HUES64 (cell line): ENCODE data around the gene REEP6.
A peak's percentile ranks its signal among the peaks of the same experiment; 100 is the strongest.
"Not testable (repeated sequence)": the region's sequence is repeated elsewhere in the genome, so short reads cannot be mapped to it uniquely, and the experiment has no call there.

Source experiments
- H3K27ac ChIP-seq: 2 replicates; pipeline ENCODE4 v1.7.0; 2013; ENCODE audit warnings: low read depth, low read length, inconsistent platforms
- H3K27me3 ChIP-seq: 2 replicates; pipeline ENCODE4 v1.6.1; 2013; ENCODE audit warnings: mild to moderate bottlenecking, low read length; ENCODE audit not compliant: insufficient read depth
- H3K36me3 ChIP-seq: 2 replicates; pipeline ENCODE4 v1.6.1; 2013; ENCODE audit warnings: mild to moderate bottlenecking, low read length; ENCODE audit not compliant: insufficient read depth
- H3K4me1 ChIP-seq: 2 replicates; pipeline ENCODE4 v1.6.1; 2013; ENCODE audit warnings: mild to moderate bottlenecking, low read length, moderate library complexity; ENCODE audit not compliant: insufficient read depth
- H3K4me3 ChIP-seq: 2 replicates; pipeline ENCODE4 v1.5.1; 2013; ENCODE audit warnings: mild to moderate bottlenecking, low read length, moderate library complexity
- H3K9ac ChIP-seq: 2 replicates; pipeline ENCODE4 v1.6.1; 2013; ENCODE audit warnings: mild to moderate bottlenecking, low read depth, low read length
- H3K9me3 ChIP-seq: 2 replicates; pipeline ENCODE4 v1.6.1; 2013; ENCODE audit warnings: low read depth, low read length; ENCODE audit not compliant: insufficient read depth
- WGBS: fragments of 150-250, 120-280 bp; methylation state at CpG from one replicate; pipeline ENCODE4 v1.1.7; 2013; ENCODE audit warnings: missing lambda C conversion rate; 5-methylcytosine and 5-hydroxymethylcytosine counted together

REEP6 gene

DNA sequence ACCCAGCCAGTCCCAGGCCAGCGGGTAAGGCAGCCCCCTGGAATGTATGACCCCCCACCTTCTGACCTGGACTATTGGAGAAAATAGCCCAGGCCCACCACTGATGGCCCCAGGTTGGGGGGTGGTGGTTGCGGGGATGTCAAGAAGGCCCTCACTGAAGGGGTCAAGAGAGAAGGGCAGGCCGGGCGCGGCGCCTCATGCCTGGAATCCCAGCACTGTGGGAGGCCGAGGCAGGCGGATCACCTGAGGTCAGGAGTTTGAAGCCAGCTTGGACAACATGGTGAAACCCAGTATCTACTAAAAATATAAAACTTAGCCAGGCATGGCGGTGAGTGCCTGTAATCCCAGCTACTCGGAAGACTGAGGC lies 23.3 kb downstream of the REEP6 start:
- H3K9ac ChIP-seq = no peak overlapping the region
- H3K36me3 ChIP-seq = no peaks in the 10 kb centered on the region
- H3K27me3 ChIP-seq = peaks cover 50% of the 10 kb centered on the region
- no peaks in the 10 kb centered on the region for H3K4me1 ChIP-seq
- no peaks in the 10 kb centered on the region for H3K9me3 ChIP-seq
- WGBS = 72% methylated on average over 10 of the region's 10 CpGs
- no peak overlapping the region for H3K27ac ChIP-seq
- H3K4me3 ChIP-seq = no peak overlapping the region

DNA sequence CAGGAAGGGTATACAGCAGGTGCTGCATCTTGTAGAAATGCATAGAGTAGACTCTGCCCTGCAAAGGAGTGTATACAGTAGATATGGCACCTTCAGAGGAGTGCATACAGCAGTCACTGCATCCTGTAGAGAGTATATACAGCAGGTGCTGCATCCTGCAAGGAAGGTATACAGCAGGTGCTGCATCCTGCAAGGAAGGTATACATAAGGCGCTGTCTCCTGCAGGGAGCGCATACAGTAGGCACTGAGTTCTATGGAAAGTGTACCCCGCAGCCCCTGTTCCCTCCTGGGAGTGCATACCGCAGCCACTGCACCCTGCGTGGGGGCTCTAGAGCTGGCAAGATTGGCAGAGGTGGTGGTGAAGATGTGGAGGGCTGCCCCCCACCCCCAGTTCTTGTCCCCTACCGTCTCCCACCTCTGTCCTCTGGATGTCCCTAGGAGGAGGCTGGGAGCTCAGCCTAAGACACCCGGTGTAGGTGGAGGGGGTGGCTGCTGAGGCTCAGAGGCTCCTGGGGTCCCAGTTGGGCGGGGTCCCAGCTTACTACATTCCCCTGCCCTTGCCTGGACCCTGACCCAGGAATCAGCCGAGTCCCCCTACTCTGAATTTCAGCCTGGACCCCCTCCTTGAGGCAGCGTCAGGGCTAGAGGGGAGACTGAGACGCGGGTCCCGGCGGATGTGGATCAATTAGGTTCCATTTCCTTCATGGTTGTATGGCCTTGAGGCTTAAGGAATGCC lies 24.2 kb downstream of the REEP6 start:
- H3K27me3 ChIP-seq = peaks cover 44% of the 10 kb centered on the region
- H3K9me3 ChIP-seq = no peaks in the 10 kb centered on the region
- 80% methylated on average over 12 of the region's 14 CpGs for WGBS
- H3K4me1 ChIP-seq = no peaks in the 10 kb centered on the region
- no peak overlapping the region for H3K4me3 ChIP-seq
- no peaks in the 10 kb centered on the region for H3K36me3 ChIP-seq
- no peak overlapping the region for H3K9ac ChIP-seq
- H3K27ac ChIP-seq = no peak overlapping the region

DNA sequence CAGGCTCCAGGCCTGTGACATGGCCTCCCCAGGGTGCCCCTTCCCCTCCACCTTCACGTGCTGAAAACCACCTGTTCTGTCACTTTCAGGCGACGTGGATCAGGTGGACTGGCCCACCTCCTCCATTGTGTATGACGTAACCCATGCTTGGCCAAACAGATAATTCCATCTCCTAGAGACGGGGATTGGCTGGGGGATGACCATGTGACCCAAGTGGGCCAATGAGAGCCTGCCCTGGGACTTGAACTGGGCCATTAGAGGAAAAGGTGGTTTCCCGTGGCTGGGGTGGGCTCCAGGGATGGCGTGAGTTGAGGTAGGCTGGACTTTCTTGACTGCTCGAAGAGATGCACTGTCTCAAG lies 25.4 kb downstream of the REEP6 start:
- H3K27ac ChIP-seq = no peak overlapping the region
- 83% methylated on average over 8 of the region's 8 CpGs for WGBS
- H3K9ac ChIP-seq = no peak overlapping the region
- H3K27me3 ChIP-seq = peaks cover 37% of the 10 kb centered on the region
- no peaks in the 10 kb centered on the region for H3K4me1 ChIP-seq
- H3K9me3 ChIP-seq = no peaks in the 10 kb centered on the region
- H3K36me3 ChIP-seq = no peaks in the 10 kb centered on the region
- no peak overlapping the region for H3K4me3 ChIP-seq

DNA sequence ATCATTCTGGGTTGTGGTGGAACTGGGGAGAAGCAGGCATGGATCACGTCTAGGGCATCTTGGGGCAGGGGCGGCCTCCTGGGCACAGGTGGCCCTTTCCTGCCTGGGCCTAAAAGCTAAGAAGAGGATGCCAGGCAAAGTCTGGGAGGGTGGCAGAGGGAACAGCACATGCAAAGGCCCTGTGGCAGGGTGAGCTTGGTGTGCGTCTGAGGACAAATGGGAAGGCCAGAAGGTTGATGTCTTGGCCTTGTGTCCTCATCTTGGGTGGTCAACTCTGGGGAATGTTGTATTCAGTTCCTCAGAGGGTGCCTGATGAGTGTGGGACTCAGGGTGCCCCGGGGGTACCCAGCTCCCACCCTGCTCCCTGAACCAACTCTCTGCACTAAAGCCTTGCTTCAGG lies 27.5 kb downstream of the REEP6 start:
- Histone ChIP-seq H3K9me3 (no peaks in the 10 kb centered on the region), H3K27me3 (peaks cover 36% of the 10 kb centered on the region), H3K4me1 (no peaks in the 10 kb centered on the region), H3K4me3 (no peak overlapping the region), H3K27ac (no peak overlapping the region), H3K36me3 (no peaks in the 10 kb centered on the region), H3K9ac (no peak overlapping the region)
- 86% methylated on average over 4 of the region's 4 CpGs for WGBS

DNA sequence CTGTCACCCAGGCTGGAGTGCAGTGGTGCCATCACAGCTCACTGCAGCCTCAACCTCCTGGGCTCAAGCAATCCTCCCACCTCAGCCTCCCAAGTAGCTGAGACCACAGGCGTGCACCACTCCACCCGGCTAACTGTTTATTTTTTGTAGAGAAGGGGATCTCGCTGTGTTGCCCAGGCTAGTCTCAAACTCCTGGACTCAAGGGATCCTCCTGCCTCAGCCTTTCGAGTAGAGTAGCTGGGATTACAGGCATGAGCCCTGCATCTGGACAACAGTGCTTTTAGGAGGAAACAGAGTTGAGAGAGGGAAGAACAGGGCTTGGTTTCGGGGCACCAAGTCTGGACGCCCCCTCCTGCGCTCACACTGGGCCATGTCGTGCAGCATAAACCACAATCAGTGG lies 28.8 kb downstream of the REEP6 start:
- not testable (repeated sequence) for H3K9me3 ChIP-seq, H3K36me3 ChIP-seq, H3K27ac ChIP-seq, H3K4me3 ChIP-seq, H3K9ac ChIP-seq, H3K4me1 ChIP-seq
- 90% methylated on average over 8 of the region's 8 CpGs for WGBS
- H3K27me3 ChIP-seq = peaks cover 38% of the 10 kb centered on the region

DNA sequence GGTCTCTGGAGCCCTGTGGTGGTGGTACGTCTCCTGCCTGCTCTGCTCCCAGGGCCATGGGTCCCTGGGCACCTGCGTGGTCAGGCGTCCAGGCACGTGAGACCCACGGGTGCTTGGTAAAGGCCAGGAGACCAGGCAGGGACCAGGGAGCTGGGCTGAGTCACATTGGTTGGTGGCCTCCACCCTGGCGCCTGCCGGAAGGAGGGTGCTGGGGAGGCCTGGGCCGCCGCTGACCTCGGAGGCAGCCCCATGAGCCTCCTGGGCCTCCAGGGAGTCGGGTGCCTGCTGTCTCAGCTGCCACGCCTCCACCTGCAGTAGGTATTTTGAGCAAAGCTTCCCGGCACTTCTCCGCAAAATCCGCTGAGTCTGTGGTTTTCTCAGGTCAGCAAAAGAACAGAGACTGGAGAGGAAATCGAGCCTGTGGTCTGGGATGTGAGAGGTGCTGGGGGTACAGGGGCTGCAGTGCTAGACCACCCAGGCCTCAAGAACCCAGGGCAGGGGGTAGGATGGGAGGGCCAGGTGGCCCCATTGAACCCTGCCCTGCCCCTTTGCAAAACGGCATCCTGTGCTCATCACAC lies 29.3 kb downstream of the REEP6 start:
- peaks cover 38% of the 10 kb centered on the region for H3K27me3 ChIP-seq
- H3K36me3 ChIP-seq = no peaks in the 10 kb centered on the region
- H3K4me1 ChIP-seq = no peaks in the 10 kb centered on the region
- no peak overlapping the region for H3K9ac ChIP-seq
- WGBS = 84% methylated on average over 17 of the region's 17 CpGs
- H3K4me3 ChIP-seq = no peak overlapping the region
- no peaks in the 10 kb centered on the region for H3K9me3 ChIP-seq
- no peak overlapping the region for H3K27ac ChIP-seq

DNA sequence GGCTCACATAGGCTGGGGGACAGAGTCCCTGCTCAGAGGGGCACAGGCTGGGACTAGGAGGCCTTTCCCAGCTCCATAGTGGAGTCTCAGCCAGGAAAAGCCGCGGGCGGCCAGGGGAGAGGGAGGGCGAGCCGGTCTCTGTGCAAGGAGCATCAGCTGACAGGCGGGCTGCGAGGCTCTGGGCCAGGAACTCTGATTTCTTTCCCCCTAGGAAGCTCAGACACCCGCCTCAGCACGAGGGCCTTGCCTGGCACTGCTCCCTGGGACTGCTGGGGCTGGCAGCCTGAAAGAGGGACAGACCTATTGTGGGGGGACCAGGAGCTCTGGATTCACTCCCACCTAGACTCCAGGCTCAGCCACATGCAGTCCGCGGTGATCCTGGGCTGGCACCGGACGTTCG lies 30.7 kb downstream of the REEP6 start:
- no peaks in the 10 kb centered on the region for H3K4me1 ChIP-seq
- no peak overlapping the region for H3K27ac ChIP-seq
- no peaks in the 10 kb centered on the region for H3K9me3 ChIP-seq
- H3K36me3 ChIP-seq = no peaks in the 10 kb centered on the region
- WGBS = 79% methylated on average over 14 of the region's 14 CpGs
- H3K27me3 ChIP-seq = peaks cover 43% of the 10 kb centered on the region
- no peak overlapping the region for H3K9ac ChIP-seq
- H3K4me3 ChIP-seq = no peak overlapping the region

DNA sequence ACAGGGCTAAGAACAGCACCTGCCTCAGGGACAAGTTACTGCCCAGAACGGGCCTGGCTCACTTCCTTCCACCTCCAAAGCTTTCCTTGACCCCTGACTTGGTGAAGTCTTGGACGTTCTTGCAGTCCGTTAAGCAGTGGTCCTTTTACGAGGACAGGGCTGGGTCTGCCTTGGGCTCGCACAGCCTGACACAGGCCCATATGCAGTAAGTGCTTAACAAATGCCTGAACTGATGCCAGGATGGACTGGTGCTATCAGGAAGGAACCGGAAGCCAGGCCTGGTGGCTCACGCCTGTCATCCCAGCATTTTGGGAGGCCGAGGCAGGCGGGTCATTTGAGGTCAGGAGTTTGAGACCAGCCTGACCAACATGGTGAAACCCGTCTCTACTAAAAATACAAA lies 31.1 kb downstream of the REEP6 start:
- Histone ChIP-seq H3K36me3 (no peaks in the 10 kb centered on the region), H3K9ac (no peak overlapping the region), H3K4me3 (no peak overlapping the region), H3K27ac (no peak overlapping the region), H3K4me1 (no peaks in the 10 kb centered on the region), H3K9me3 (no peaks in the 10 kb centered on the region), H3K27me3 (peaks cover 43% of the 10 kb centered on the region)
- WGBS = 83% methylated on average over 9 of the region's 10 CpGs

DNA sequence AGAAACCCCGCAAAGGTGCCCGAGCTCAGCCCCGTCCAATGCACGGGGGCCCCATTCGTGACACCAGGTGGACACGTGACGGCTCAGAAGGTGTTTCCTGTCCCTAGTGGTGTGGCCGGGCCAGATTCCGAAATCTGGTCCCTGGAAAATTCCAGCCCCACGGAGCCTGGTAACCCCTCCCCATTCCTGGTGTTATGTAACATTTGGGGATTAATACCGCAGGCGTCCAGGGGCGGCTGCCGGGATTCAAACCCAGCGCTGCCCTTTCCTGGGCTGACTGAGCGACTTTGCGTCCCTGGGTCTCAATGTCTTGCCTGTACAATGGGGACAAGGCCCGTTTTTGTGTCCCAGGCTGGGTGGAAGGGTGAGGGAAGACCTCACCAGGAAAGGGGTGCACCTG lies 31.9 kb downstream of the REEP6 start:
- H3K36me3 ChIP-seq = no peaks in the 10 kb centered on the region
- no peaks in the 10 kb centered on the region for H3K4me1 ChIP-seq
- H3K4me3 ChIP-seq = no peak overlapping the region
- no peak overlapping the region for H3K9ac ChIP-seq
- H3K27ac ChIP-seq = no peak overlapping the region
- H3K9me3 ChIP-seq = no peaks in the 10 kb centered on the region
- peaks cover 43% of the 10 kb centered on the region for H3K27me3 ChIP-seq
- WGBS = 81% methylated on average over 18 of the region's 18 CpGs

DNA sequence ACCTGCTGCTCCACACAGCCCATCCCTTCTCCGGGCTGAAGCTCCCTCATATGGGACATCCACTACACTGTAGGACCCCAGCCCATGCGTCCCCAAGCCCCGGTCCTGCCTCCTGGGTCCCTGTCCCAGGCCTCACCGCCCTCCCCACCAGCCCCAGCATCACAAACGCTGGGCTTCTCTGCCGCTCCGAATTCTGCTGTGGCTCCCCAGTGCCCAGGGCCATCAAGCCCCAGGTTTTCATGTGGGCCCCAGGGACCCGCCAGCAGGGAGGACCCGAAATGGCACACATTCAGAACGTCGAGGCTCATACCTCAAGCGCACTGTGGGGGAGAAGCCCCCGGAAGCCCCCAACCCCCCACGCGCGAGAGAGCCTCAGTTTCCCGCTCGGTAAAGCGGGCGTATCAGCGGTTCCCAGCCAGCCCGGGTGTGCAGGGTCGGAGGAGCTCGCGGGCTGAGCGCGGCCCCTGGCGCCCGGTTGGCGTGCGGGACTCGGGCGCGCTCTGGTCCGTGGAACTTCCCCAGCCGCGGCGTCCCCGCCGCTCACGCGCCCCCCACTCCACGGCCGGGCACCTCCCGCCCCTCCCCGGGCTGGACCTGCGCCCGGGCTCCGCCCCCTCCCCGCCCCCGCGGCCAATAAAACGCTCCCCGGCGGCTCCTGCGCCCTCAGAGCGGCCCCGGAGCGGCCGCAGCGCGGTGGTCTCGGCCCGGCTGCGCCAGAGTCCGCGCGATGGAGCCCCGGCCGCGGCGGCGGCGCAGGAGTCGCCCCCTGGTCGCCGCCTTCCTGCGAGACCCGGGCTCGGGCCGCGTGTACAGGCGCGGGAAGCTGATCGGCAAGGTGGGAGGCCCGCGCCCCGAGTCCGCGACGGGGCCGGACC lies 32.7 kb downstream of the REEP6 start, which contains the start of gene PLK5:
PLK5 (plus strand) TSS at position 666 of the 875 bp plus-strand sequence. CDS start 2,920 bp downstream, outside the sequence.
- H3K27ac ChIP-seq = no peak within 1 kb of the TSS

DNA sequence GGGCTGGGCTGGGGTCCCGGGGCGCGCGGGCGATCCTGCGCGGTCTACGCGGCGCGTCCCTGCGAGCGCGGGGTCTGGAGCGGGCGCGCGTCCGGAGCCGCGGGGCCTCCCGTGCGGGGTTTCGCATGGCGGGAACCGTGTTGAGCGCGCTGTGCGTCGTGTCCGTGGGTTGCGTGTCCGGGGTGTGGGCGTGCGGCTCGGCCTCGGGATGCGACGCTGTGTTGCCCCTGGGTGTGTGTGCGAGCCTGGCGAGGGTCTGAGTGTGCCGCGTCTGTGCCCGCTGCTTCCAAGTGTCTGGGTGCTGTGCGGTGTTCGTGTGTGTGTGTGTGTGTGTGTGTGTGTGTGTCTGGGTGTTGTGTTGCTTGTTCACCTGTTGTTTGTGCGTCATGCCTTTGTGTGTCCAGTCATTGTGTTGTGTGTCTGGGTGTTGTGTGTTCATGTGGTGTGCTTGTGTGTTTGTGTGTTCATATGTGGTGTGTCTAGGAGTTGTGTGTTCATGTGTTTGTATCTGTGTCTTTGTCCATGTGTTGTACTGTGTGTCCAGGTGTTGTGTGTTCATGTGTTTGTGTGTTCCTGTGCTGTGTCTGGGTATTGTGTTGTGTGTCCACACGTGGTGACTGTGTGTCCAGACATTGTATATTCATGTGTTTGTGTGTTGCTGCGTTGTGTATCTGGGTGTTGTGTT lies 33.4 kb downstream of the REEP6 start:
- WGBS = 21% methylated on average over 49 of the region's 49 CpGs
- Histone ChIP-seq H3K36me3 (no peaks in the 10 kb centered on the region), H3K9me3 (no peaks in the 10 kb centered on the region), H3K9ac (peak overlapping the region; percentile 60; the same call in 1 of the 2 replicates), H3K27me3 (peaks cover 43% of the 10 kb centered on the region), H3K27ac (no peak overlapping the region), H3K4me1 (no peaks in the 10 kb centered on the region), H3K4me3 (peak overlapping the region; percentile 47)

More for the DNA sequence above, 32.7 kb downstream of the REEP6 start, which contains the start of gene PLK5:
- Histone ChIP-seq H3K4me3 (peak within 1 kb of the TSS; percentile 47), H3K27me3 (peaks cover 43% of the 10 kb centered on the region), H3K9ac (peak within 1 kb of the TSS; percentile 60; the same call in 1 of the 2 replicates), H3K9me3 (no peaks in the 10 kb centered on the region), H3K4me1 (no peaks in the 10 kb centered on the region), H3K36me3 (no peaks in the 10 kb centered on the region)
- 9% methylated on average over 92 of the region's 92 CpGs for WGBS
